CD4-positive, alpha-beta T cell treated with Interleukin-2 at 100 ng/mL for 4 hours (primary cell): ENCODE data around the gene NCAPD3.
A peak's percentile ranks its signal among the peaks of the same experiment; 100 is the strongest.
"Not testable (repeated sequence)": the region's sequence is repeated elsewhere in the genome, so short reads cannot be mapped to it uniquely, and the experiment has no call there.

Source experiments
- DNase-seq: peaks from one replicate; pipeline ENCODE4 v3.0.0-alpha.2; 2020; ENCODE audit warnings: low spot score

The NCAPD3 gene

DNA sequence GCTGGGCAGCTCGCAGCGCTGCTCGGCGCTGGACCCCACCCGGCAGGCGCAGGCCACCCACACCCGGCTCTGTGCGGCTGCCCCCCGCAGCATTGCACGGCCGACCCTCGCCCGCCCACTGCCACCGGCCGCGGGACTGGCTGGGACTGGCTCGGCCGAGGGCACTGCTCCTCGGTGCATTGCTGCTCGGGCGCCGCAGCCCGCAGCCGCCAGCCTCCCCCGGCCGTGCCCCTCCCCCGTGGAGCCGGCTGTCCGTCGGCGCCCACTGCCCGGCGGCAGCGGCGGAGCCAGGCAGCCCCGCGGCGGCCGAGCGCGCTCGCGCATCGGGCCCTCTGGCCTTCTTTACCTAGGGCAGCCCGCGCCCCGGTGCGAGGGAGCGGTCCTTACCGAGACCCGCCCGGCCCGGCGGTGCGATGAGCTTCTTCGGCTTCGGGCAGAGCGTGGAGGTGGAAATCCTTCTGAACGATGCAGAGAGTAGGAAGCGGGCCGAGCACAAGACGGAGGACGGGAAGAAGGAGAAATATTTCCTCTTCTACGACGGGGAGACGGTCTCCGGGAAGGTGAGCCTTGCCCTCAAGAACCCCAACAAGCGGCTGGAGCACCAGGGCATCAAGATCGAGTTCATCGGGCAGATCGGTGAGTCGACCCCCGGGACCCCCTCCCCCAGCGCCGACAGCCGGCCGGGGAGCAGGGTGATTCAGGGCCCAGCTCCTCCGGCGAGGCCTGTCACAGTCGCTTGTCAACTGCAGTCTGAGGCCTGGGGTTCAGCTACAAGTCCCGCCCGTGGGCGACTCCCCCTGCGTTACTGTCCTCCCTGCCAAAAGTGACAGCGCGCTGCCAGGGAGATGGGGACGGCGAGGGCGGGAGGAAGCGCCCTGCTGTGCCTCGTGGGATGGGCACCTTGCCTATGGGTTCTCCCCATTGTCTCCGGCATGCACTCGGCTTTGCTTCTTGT lies 1.2 kb upstream of the NCAPD3 start:
- peak; percentile 37 for DNase-seq

DNA sequence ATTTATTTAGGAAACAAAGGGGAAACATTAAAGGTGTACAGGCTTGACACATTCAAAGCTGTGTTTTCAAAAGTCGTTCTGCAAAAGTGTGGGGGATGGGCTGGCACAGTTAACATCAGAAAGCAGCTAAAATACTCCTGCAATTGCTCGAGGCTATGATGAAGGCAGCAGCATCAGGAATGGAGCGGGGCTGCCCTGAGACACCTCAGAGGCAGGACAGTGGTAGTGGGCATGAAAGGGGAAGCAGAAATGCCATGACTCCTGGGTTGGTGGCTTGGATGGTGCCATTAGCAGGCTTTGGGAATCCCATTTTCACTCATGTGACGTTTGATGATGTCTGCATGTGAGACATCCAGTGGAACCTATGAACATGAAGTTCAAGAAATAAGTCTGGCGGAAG lies 646 bp downstream of the NCAPD3 start:
- no peak for DNase-seq

DNA sequence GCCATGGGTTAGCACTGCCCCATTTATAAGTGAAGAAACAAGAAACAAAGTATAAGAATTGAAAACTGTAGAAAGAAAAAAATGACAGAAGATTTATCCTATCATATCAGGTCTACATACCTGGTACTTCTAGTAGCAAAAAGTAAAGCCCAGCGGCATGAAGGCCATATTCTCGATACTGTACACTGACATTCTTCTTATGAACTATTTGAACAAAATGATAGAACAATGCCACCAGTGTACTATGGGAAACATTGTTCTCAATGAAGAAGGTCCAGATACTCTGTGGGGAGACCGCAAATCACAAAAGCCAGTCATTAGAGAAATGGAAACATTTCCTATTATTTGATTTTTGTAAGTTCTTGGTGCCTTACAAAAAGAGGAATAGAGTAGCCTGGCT lies 7.0 kb downstream of the NCAPD3 start:
- no peak for DNase-seq

DNA sequence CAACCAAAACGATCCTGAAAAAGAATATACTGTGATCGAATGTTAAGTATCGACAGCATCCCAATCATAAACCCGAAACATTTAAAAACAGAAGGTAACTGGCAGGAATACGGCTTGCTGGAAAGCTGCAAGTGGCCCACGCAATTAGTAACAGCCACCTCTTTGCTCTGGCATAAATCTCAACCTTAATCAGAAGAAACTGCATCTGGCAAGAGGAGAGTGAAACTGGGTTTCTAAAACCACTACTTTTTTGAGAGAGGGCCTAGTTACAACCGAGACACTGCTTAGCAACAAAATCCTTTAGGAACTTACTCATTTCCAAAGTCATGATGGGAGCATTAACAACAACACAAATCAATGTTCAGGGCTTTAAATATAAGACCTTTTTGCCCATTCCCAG lies 7.9 kb downstream of the NCAPD3 start:
- DNase-seq = no peak

DNA sequence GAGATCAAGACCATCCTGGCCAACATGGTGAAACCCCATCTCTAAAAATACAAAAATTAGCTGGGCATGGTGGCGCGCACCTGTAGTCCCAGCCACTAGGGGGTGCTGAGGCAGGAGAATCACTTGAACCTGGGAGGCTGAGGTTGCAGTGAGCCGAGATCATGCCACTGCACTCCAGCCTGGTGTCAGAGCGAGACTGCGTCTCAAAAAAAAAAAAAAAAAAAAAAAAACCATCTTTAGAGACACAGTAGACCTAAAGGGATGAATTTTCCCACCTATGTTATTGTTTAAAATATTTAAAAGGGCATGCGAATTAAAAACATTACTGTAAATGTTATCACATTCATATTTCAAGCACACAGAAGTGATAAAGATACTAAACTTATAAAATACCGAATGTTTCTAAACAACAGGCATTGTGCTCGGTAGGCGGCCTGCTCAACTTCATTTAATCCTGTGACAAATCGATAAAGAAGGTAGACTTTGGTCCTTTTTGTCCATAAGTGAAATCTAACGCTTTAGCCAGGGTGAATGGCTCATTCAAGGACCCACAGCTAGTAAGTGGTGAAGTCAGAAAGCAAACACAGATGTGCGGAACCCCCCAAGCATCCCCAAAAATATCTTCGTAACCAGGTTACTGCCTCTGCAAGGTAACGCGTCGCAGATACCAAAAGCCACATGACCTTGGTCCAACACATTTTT lies 16.1 kb downstream of the NCAPD3 start:
- DNase-seq = peak; percentile 65

DNA sequence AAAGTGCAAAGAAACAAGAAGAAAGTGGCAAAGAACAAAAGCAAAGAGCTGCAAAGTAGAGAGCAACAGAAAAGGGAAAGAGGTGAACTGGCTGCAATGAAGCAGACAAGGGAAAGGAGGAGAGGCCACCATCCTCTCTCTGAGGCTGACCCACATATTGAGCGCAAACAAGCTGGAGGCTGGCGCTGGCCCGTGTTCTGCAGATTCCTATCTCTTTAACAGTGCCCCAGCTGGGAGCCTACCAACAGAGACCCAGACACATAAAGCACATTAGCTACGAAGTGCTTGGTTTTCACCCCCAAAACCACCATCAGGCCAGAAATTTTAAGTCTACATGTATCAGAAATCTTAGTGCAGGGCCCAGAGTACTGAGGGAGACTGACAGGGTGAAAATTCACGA lies 17.6 kb downstream of the NCAPD3 start:
- DNase-seq = no peak

DNA sequence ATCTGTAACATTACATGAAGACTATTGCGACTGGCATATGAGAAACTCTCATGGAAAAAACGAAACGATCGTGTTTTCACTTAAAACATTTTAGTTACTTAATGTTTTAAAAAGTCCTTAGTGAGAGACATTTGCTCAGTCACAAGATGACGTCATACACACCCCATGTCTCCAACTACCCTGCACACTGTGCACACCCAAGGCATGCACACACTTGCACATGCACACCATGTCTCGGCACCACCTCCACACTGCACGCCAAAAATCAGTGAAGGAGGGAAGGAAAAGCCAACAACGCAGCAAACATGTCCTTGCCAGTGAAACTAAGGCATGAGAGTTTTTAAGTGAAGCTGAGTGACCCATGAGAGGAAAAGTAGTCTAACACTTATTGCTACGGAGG lies 18.0 kb downstream of the NCAPD3 start:
- DNase-seq = no peak

DNA sequence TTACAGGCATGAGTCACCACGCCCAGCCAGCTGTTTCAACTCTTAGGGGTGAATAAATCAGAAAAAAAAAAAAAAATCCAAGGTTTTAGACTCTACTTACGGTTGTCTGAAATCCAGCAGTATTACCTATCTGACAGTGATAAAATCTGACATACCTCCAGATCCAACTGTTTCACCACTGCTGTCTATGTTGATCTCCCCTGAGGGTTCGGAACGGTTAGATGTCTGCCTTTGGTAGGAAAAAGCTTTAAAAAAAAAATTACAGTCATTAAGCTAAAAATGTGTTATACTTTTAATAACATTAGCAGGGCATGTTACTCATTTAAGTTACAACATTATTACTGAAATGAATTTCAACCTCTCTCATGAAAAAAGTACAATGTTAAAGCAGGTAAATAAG lies 21.1 kb downstream of the NCAPD3 start:
- no peak for DNase-seq

DNA sequence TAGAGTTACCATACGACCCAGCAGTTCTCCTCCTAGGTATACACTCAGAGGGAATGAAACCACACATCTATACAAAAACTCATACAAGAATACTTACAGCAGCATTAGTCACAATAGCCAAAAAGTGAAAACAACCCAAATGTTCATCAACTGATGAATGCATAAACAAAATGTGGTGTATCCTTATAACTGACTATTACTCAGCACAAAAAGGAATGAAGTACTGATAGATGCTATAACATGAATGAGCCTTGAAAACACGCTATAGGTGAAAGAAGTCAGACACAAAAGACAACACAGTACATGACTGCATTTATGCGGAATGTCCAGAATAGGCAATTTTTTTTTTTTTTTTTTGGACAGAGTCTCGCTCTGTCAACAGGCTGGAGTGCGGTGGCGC lies 23.1 kb downstream of the NCAPD3 start:
- DNase-seq = no peak

DNA sequence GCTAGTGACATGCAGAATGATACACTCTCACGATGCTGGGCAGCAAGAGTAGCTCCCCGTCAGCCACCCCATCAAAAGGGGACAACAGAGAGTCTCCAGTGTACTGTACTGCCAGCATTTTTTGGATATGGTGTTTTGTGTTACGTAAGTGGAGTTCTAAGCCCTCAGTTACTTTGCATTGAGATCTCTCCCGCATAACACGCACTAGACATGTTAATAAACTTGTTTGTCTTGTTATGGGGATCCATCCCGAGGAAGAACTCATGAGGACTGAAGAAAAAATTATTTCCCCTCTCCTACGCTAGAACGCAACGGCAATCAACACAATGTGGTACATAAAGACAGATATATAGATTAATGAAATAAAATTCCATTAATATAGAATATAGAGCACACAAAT lies 24.2 kb downstream of the NCAPD3 start:
- no peak for DNase-seq

DNA sequence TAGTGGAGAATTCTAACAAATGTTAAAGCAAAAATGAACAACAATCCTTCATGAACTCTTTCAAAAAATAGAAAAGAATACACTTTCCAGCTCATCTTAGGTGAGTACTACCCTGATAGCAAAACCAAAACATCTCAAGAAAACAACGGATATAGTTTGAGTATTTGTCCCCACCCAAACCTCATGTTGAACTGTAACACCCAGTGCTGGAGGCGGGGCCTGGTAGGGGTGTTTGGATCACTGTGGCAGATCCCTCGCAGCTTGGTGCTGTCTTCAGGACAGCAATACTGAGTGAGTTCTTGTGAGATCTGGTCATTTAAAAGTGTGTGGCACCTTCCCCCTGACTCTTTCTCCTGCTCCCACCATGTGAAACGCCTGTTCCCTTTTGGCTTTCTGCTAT lies 27.0 kb downstream of the NCAPD3 start:
- peak; percentile 21 for DNase-seq

DNA sequence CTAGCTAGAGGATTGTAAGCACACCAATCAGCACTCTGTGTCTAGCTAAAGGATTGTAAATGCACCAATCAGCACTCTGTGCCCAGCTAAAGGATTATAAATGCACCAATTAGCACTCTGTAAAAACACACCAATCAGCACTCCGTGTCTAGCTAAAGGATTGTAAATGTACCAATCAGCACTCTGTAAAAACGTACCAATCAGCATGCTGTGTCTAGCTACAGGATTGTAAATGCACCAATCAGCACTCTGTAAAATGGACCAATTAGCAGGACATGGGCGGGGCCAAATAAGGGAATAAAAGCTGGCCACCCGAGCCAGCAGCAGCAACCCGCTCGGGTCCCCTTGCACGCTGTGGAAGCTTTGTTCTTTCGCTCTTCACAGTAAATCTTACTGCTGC lies 35.7 kb downstream of the NCAPD3 start:
- DNase-seq = not testable (repeated sequence)

DNA sequence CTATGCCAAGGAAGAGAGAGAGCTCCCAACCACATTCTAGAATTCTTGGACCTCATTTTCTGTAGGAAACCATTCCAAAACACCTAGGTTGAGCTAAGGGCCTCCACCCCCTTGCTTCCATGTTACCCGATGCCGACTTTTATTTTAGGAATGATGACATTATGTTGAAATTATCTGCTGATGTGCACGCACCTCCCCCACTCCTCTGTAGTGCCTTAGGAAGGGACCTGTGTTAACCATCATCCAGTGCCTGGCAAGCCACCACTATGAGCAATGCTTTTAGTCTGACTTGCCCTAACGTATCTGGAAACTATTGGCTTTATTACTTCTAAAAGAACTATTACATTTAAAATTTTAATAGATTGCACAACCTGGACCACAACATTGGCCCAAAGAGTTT lies 42.1 kb downstream of the NCAPD3 start:
- DNase-seq = no peak

DNA sequence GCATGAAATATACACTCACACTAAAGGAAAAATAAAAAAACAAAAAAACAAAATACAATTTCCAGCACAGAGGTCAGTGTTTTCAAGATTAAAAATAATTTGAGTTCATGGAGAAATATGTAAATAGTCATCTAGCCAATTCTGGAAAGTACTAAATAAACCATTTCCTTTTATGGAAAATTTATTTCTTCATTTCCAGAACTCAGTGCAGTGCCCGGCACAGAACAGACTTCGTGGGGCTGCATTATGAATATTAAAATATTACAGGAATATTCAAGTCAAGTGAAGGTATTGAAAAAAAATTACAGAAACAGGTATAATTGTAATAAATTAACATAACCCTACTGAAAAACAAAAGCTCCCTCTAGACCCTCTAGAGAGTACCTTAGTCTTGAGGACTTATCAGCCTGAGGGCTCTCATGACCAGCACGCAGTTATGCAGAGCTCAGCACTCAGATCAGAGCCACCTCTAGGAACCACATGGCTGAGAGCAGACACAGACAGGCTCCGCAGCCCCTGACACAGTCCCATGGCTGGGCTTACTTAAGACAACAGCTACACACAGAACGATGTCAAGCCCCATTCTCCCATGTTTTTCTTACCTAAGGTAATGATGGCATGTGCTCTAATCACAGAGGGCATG lies 45.6 kb downstream of the NCAPD3 start:
- no peak for DNase-seq

DNA sequence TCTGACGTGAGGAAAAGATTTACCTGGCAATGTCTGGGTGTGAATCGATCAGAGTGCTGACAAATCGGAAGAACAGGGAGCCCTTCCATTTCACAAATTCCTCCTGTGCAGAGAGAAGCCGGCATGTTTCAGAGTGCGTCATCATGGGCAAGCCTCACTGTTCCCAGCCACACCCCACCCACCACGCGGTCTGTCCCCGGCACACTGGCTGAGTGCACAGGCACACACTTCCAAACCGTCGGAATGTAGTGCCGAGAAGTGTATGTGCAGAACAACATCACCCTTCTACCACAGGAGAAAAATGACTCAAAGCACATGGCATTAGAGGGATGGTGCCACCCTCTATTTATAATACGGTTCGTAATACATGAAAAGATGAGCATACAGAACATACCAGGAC lies 47.5 kb downstream of the NCAPD3 start:
- DNase-seq = no peak

DNA sequence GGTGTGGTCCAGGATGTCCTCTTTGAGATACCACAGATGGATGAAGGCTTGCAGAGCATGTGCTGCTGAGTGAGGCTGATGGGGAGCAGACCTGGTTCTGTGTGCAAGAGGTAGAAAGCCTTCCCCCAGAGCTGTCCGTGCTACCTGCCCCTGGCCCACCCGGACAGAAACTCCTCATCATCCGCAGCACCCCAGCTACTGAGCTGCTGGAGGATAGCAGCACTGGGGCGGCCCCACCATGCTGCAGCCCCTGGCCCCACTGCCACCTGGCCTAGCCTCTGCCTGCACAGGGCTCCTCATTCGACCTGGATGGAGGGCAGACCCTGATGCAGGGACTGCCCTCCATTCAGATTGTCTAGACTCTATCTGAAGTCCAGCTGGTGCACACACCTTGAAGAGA lies 50.5 kb downstream of the NCAPD3 start:
- DNase-seq = no peak

DNA sequence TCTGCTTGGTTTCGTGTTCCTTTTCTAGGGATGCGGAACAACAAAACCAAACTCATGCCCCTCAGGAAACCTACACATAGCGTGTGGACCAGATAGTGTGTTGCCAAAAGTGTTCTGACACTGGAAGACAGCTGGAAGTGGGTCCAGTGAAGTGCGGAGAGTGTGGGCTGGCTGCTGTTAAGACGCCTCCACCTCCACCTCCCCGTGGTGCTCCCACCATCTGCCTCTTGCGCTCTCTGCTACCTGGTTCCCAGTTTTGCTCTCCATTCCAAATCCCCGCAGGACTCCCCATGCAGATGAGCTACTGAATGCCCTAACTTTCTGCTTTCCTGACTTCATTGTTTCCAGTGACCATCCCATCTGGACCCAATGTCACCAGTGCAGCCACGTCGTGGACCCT lies 51.8 kb downstream of the NCAPD3 start:
- DNase-seq = no peak

DNA sequence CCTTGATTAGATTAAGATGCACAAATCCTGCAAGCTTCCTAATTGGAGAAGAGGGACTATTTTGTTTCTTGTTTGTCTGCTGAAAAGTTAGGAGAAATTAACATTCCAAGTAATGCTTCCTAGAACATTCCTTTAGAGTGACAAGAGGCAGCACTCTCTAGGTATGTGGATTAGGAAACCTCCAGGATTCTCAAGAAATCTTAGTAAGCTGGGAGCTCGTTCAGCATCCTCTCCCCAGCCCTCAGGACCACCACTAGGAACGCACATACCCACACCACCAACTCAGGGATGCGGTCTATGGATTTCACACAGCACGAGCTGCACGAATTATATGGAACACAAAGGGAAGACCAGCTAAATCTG lies 52.9 kb downstream of the NCAPD3 start:
- DNase-seq = no peak

DNA sequence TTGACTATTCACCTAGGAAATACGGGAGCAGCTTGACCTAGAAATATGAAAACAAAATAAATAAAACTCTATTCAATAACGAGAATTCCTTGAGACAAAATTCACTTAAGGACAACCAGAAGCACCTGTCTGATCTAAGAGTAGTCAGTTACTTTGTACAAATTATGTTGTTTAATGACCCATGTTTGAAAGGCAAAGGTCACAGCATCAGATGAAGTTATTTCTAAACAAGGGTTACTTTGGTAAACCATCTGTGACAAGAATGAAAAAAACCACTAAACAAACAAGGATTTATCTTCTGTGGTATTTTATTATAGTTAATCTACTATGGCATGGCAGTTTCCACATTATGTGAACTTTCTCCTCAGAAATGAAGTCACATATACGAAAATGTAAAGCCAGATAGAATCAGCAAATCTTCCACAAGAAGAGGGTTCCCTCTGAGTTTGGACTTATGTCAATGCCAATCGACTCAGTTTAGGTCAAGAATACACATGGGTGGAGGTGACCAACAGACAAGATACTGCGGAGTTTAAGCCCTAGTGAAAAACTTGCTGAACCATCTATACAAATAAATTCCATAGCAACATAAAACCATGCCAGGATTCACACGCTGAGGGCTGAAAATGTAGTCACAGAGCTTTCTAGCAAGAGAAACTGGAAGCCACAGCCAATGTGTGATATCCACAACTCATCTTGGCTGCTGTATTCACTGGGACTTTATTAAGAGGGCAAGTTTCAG lies 53.4 kb downstream of the NCAPD3 start:
- no peak for DNase-seq

DNA sequence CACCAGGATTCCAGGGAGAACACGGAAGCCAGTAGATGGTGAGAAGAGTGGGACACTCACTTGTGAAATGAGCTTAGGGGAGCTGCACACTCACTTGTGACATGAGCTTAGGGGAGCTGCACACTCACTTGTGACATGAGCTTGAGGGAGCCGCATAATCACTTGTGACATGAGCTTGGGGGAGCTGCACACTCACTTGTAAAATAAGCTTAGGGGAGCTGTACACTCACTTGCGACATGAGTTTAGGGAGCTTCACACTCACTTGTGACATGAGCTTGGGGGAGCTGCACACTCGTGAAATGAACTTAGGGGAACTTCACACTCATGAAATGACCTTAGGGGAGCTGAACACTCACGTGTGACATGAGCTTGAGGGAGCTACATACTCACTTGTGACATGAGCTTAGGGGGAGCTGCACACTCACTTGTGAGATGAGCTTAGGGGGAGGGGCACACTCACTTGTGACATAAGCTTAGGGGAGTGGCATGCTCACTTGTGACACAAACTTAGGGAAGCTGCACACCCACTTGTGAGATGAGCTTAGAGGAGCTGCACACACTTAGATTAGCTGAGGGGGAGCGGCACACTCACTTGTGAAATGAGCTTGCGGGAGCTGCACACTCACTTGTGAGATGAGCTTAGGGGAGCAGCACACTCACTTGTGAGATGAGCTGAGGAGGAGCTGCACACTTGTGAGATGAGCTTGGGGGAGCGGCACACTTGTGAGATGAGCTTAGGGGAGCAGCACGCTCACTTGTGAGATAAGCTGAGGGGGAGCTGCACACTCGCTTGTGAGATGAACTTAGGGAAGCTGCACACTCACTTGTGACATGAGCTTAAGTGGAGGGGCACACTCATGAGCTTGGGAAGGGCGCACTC lies 59.0 kb downstream of the NCAPD3 start:
- no peak for DNase-seq

DNA sequence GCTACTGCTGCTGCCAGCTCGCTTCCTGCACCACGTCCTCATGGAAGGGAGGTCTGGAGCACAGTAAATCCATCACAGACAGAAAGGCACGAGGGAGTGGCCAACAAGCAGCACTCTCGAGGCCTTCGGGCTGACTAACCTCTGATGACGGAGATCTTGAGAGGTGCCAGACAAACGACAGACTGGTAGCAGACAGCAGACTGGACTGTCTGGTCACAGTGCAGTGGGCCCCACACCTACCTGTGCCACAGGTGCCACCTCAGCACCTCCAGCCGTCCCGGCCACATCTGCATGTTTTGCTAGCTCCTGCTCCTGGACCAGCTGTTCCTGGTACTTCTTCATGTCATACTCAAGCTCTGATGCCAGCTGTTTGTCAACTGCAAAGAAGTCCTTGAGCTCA lies 64.1 kb downstream of the NCAPD3 start:
- no peak for DNase-seq
